Tibial artery (tissue), 4 donors: ENCODE data around the gene PALM3.

Experiments
- DNase-seq, 2 donors: peaks; one replicate each; pipeline ENCODE4 v3.0.0-alpha.2; 2019
- H3K27ac ChIP-seq, 2 donors: fragments of 200-600 bp; sonication (generic) in 1 of 2; 1 replicate in 1 of 2; 2 replicates in 1 of 2; pipeline ENCODE4 v1.5.1; 2018 to 2019; ENCODE audit warnings: mild to moderate bottlenecking in 1 of 2
- H3K27me3 ChIP-seq, 2 donors: fragments of 200-600 bp; sonication (generic) in 1 of 2; one replicate each; pipeline versions ENCODE4 v1.5.1 to v1.6.0; 2016 to 2019
- H3K36me3 ChIP-seq, 3 donors: fragments of 200-600 bp; sonication (generic) in 2 of 3; one replicate each; pipeline ENCODE4 v1.5.1; 2016 to 2019; ENCODE audit warnings: mild to moderate bottlenecking in 2 of 3
- H3K4me1 ChIP-seq, 4 donors: fragments of 200-600 bp; sonication (generic) in 2 of 4; 1 replicate in 3 of 4; 2 replicates in 1 of 4; pipeline ENCODE4 v1.5.1; 2016 to 2019
- H3K4me3 ChIP-seq, 2 donors: fragments of 200-600 bp; sonication (generic) in 1 of 2; 1 replicate in 1 of 2; 2 replicates in 1 of 2; pipeline ENCODE4 v1.5.1; 2018 to 2019; ENCODE audit warnings: mild to moderate bottlenecking in 2 of 2
- H3K9me3 ChIP-seq, 3 donors: fragments of 200-600 bp; sonication (generic) in 1 of 3; one replicate each; pipeline ENCODE4 v1.5.1; 2016 to 2019
- intact Hi-C: fragments of 100-400 bp; cut with DNase I; formaldehyde crosslinking; loops from one replicate; pipeline ENCODE4 v1.15.0; 2023; ENCODE audit warnings: low total_unique reads
- TF ChIP-seq, protein P1 (sequence below), 2 experiments: fragments of 200-600 bp in 1 of 2; fragments of 450-650 bp in 1 of 2; IDR thresholded peaks; one replicate each; pipeline ENCODE4 v1.5.1; 2017 to 2019; ENCODE audit warnings: antibody characterized with exemption in 2 of 2, mild to moderate bottlenecking in 1 of 2, moderate library complexity in 1 of 2

The PALM3 gene

DNA sequence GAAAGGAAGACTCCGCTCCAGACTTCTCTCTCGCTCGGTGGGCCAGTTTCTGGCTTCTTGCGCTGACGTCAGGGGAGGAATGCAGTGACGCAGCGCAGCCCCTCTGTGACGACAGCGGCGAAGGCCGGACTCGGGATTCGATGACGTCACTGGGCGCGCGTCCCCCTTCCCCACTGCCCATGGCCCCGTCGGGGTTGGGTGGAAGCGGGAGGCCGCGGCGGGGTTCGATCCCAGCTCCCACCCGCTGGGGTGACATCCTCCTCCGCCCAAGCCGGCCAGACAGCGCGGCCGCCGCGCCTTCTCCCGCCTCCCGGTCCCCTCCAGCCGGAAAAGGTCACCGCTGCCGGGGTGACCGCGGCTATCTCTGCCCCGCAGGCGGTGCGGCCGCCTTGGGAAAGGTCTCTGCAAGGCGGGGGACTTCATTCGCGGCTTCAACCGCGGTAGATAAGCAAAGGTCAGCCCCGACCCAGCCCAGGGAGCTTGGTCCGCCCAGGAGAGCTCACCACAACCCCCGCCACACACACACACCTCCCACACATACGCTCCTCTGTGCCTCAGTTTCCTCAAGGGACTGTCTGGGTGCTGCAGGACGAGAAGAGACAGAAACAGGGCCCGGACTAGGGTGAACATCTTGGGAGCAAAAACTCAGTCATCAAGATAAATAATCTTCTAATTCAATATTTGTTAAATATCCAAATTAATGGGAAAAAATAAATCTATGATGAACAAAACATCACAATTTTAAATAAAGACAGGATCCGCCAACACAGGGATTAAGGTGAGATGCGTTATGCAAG lies 54.9 kb downstream of the PALM3 start:
- no peak for DNase-seq
- H3K9me3 ChIP-seq, result no peaks in the 10 kb centered on the region
- H3K4me3 ChIP-seq, result peak overlapping the region; percentile 74 to 93
- TF ChIP-seq, protein P1, sequence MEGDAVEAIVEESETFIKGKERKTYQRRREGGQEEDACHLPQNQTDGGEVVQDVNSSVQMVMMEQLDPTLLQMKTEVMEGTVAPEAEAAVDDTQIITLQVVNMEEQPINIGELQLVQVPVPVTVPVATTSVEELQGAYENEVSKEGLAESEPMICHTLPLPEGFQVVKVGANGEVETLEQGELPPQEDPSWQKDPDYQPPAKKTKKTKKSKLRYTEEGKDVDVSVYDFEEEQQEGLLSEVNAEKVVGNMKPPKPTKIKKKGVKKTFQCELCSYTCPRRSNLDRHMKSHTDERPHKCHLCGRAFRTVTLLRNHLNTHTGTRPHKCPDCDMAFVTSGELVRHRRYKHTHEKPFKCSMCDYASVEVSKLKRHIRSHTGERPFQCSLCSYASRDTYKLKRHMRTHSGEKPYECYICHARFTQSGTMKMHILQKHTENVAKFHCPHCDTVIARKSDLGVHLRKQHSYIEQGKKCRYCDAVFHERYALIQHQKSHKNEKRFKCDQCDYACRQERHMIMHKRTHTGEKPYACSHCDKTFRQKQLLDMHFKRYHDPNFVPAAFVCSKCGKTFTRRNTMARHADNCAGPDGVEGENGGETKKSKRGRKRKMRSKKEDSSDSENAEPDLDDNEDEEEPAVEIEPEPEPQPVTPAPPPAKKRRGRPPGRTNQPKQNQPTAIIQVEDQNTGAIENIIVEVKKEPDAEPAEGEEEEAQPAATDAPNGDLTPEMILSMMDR (IDR thresholded peaks at IDR 0.05), result peak in 1 of 2 experiments; percentile 15
- intact Hi-C loops, result loop anchor here (5.0 kb wide), 1 partner anchor 75 kb away; no protein-coding TSS in a partner anchor
- no peaks in the 10 kb centered on the region for H3K27me3 ChIP-seq
- H3K27ac ChIP-seq, result peak overlapping the region; percentile 98 to 100
- peaks cover 0 to 36% (median 27%) of the 10 kb centered on the region in 4 donors for H3K4me1 ChIP-seq
- no peaks in the 10 kb centered on the region for H3K36me3 ChIP-seq

DNA sequence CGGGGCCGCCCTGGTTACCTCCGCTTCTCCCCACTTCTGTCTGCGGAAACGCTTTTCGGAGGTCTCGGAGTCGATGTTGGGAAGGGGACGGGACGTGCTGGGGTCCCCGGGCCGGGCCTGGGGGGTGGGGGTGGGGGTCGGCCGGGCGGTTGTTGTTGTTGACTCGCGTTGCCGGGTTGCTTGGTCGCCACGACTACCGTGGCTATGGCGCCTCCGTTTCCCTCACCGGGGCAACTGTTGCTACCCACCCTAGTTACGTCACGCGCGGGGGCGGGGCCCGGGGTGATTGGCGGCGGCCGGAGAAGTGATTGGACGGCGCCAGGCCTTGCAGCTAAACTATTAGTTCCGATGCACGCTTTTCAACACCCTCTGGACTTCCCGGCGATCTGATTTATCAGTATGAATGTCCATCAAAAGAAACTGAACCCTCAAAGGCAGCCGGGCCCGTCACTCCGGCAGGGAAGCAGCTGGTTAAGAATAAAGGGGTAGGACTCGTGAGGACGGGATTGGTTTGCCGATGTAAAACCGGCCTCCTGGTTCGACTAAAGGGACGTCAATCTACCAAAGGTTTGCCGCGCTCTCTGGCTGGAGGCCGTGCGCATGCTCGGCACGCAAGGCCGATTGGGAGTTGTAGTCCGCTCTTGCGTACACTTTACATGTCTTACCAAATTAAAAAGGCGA lies 55.7 kb downstream of the PALM3 start, which contains the start of gene RFX1:
TSS of gene RFX1 (minus strand) at position 236 of the 681 bp plus-strand sequence. CDS start 12,477 bp downstream, outside the sequence.
- peaks cover 0 to 38% (median 28%) of the 10 kb centered on the region in 4 donors for H3K4me1 ChIP-seq
- H3K4me3 ChIP-seq, result peak within 1 kb of the TSS; percentile 89 to 93
- H3K27ac ChIP-seq, result peak within 1 kb of the TSS; percentile 100
- no peaks in the 10 kb centered on the region for H3K9me3 ChIP-seq
- peak; percentile 100 for DNase-seq
- H3K36me3 ChIP-seq, result no peaks in the 10 kb centered on the region
- TF ChIP-seq, protein P1 (IDR thresholded peaks at IDR 0.05), result no peak
- no peaks in the 10 kb centered on the region for H3K27me3 ChIP-seq
- intact Hi-C loops, result loop anchor here (5.0 kb wide), 1 partner anchor 76 kb away; no protein-coding TSS in a partner anchor

DNA sequence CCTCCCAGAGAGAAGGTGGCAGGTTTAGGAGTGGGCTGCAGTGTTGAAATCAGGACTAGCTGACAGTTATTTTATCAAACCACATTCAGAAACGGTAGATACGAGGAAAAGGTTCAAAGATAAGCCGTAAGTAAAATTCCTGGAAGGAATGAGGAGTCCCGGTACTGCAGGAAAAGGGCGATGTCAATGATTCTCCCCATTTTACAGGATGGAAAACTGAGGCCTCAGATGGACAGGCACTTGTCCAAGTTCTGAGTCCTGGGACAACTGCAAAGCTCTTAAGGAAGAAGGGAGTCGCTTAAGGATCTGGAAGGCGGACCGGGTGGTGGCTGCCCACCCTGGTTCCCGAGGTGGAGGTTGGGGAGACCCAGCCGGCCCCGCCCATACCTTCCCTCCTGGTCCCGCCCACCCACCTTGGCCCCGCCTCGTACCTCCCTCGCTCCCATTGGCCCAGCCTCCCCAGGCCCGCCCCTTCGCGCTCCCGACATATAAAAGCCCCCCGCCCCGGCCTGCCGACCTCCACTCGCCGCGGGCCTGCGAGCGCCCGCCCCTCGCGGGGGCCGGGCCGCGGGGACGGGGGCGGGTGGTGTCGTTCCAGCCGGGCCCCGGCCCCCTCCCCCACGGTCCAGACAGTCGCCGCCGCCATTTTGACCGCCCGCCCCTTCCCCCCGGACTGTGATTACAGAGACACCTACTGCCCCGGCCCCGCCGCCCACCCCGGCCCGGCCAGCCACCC lies 56.4 kb downstream of the PALM3 start:
- Histone ChIP-seq H3K27ac (peak overlapping the region; percentile 100), H3K9me3 (no peaks in the 10 kb centered on the region), H3K4me3 (peak overlapping the region; percentile 89 to 93), H3K36me3 (no peaks in the 10 kb centered on the region), H3K27me3 (no peaks in the 10 kb centered on the region), H3K4me1 (peaks cover 0 to 38% (median 28%) of the 10 kb centered on the region in 4 donors)
- TF ChIP-seq, protein P1 (IDR thresholded peaks at IDR 0.05), result no peak
- peak; percentile 82 to 92 for DNase-seq
- intact Hi-C loops, result loop anchor here (5.0 kb wide), 1 partner anchor 77 kb away; no protein-coding TSS in a partner anchor

- intact Hi-C loops, result loop anchor here (5.0 kb wide), 1 partner anchor 78 kb away; no protein-coding TSS in a partner anchor
- DNase-seq, result peak; percentile 83 to 92
- TF ChIP-seq, protein P1 (IDR thresholded peaks at IDR 0.05), result no peak
- no peaks in the 10 kb centered on the region for H3K9me3 ChIP-seq
- H3K27me3 ChIP-seq, result no peaks in the 10 kb centered on the region
- H3K36me3 ChIP-seq, result no peaks in the 10 kb centered on the region
- H3K27ac ChIP-seq, result peak overlapping the region; percentile 100
- H3K4me3 ChIP-seq, result peak overlapping the region; percentile 89 to 93
- H3K4me1 ChIP-seq, result peaks cover 0 to 38% (median 28%) of the 10 kb centered on the region in 4 donors
Measured at GRCh38 chr19:14004619-14005348, 57.1 kb downstream of the PALM3 start.
